GM10847 (cell line): ENCODE results near the gene ANKH.

Experiments used
- POLR2A ChIP-seq: IDR thresholded peaks from 2 replicates; pipeline ENCODE4 v1.6.1; 2011; ENCODE audit not compliant: insufficient read length; ENCODE audit errors: extremely low read depth

Gene ANKH

GRCh38 chr5:14716755-14717752 is 154.5 kb downstream of the ANKH start:
- no peak for TF ChIP-seq POLR2A

- TF ChIP-seq POLR2A = no peak
Observed at GRCh38 chr5:14715481-14715880, 156.1 kb downstream of the ANKH start.

GRCh38 chr5:14714706-14715105 is 156.9 kb downstream of the ANKH start:
- TF ChIP-seq POLR2A = no peak

- no peak for TF ChIP-seq POLR2A
Observed at GRCh38 chr5:14713476-14714390, 157.8 kb downstream of the ANKH start.

GRCh38 chr5:14712666-14713065 is 158.9 kb downstream of the ANKH start:
- no peak for TF ChIP-seq POLR2A

- no peak for TF ChIP-seq POLR2A
Observed at GRCh38 chr5:14712131-14712530, 159.4 kb downstream of the ANKH start.

- no peak for TF ChIP-seq POLR2A
Observed at GRCh38 chr5:14710313-14710994, 161.1 kb downstream of the ANKH start.

GRCh38 chr5:14708551-14708950 is 163.0 kb downstream of the ANKH start:
- no peak for TF ChIP-seq POLR2A

- TF ChIP-seq POLR2A = no peak
Observed at GRCh38 chr5:14707811-14708390, 163.7 kb downstream of the ANKH start.

- TF ChIP-seq POLR2A = no peak
Observed at GRCh38 chr5:14706615-14707021, 165.0 kb downstream of the ANKH start.

- TF ChIP-seq POLR2A = no peak
Observed at GRCh38 chr5:14705556-14705955, 166.0 kb downstream of the ANKH start.

- no peak for TF ChIP-seq POLR2A
Observed at GRCh38 chr5:14702238-14702839, 169.2 kb downstream of the ANKH start.

- TF ChIP-seq POLR2A = no peak
Observed at GRCh38 chr5:14701556-14701955, 170.0 kb downstream of the ANKH start.
